GM23338 (cell line): Measurements from ENCODE around the gene LIPM. TPM values are rescaled to one million over a fixed set of nuclear protein-coding genes. Genes with fewer than 3 reads are reported as not detected.

Source experiments
- ATAC-seq: fragments of 200-7000 bp; cut with Tn5 transposase; 3 replicates; pipeline ENCODE4 v1.9.1; 2020
- DNase-seq: peaks from one replicate; pipeline ENCODE4 v3.0.0-alpha.2; 2015; ENCODE audit warnings: low spot score
- H2AFZ ChIP-seq: fragments of 200-600 bp; sonication (generic); 2 replicates; pipeline ENCODE4 v1.8.0; 2016; ENCODE audit warnings: antibody characterized with exemption, mild to moderate bottlenecking, moderate library complexity
- H3F3A ChIP-seq: fragments of 200-600 bp; sonication (generic); replicated peaks from 2 replicates; pipeline ENCODE4 v1.8.0; 2017; ENCODE audit warnings: antibody characterized with exemption, mixed run types, low read depth
- H3K27ac ChIP-seq: fragments of 200-600 bp; sonication (generic); 2 replicates; pipeline ENCODE4 v1.6.1; 2016; ENCODE audit warnings: low read depth
- H3K27me3 ChIP-seq: fragments of 200-600 bp; sonication (generic); 2 replicates; pipeline ENCODE4 v1.8.0; 2016; ENCODE audit warnings: mild to moderate bottlenecking, mixed run types, moderate library complexity; ENCODE audit not compliant: insufficient read depth
- H3K36me3 ChIP-seq: fragments of 200-600 bp; sonication (generic); 2 replicates; pipeline ENCODE4 v1.8.0; 2016; ENCODE audit warnings: mild to moderate bottlenecking; ENCODE audit not compliant: insufficient read depth
- H3K4me1 ChIP-seq: fragments of 200-600 bp; sonication (generic); 2 replicates; pipeline ENCODE4 v1.8.0; 2016; ENCODE audit warnings: mild to moderate bottlenecking, moderate library complexity; ENCODE audit not compliant: insufficient read depth
- H3K4me2 ChIP-seq: fragments of 200-600 bp; sonication (generic); 2 replicates; pipeline ENCODE4 v1.7.1; 2017; ENCODE audit warnings: mixed run types
- H3K4me3 ChIP-seq: fragments of 200-600 bp; sonication (generic); 2 replicates; pipeline ENCODE4 v1.6.1; 2016; ENCODE audit warnings: mixed run types
- H3K79me2 ChIP-seq: fragments of 200-600 bp; sonication (generic); replicated peaks from 2 replicates; pipeline ENCODE4 v1.8.0; 2017; ENCODE audit warnings: mild to moderate bottlenecking; ENCODE audit not compliant: insufficient read depth
- H3K9me2 ChIP-seq: fragments of 200-600 bp; sonication (generic); 2 replicates; pipeline ENCODE4 v1.8.0; 2017; ENCODE audit not compliant: insufficient read depth
- H4K20me1 ChIP-seq: fragments of 200-600 bp; sonication (generic); replicated peaks from 2 replicates; pipeline ENCODE4 v1.8.0; 2017; ENCODE audit warnings: mild to moderate bottlenecking; ENCODE audit not compliant: insufficient read depth
- H3K27ac Mint-ChIP-seq: 2 replicates; pipeline ENCODE4 v1.8.0; 2020; ENCODE audit warnings: inconsistent platforms, mild to moderate bottlenecking, moderate library complexity, mixed read lengths
- H3K27me3 Mint-ChIP-seq: 3 replicates; pipeline ENCODE4 v1.8.0; 2022; ENCODE audit warnings: low read depth, mild to moderate bottlenecking, moderate library complexity, mixed read lengths, inconsistent platforms; ENCODE audit not compliant: insufficient read depth, poor library complexity
- H3K36me3 Mint-ChIP-seq: 3 replicates; pipeline ENCODE4 v1.8.0; 2021; ENCODE audit warnings: low read depth, mild to moderate bottlenecking, inconsistent platforms, moderate library complexity, mixed read lengths
- H3K4me1 Mint-ChIP-seq: 3 replicates; pipeline ENCODE4 v1.8.0; 2020; ENCODE audit warnings: mild to moderate bottlenecking, inconsistent platforms, mixed read lengths
- H3K4me3 Mint-ChIP-seq: 3 replicates; pipeline ENCODE4 v1.8.0; 2021; ENCODE audit warnings: moderate library complexity, mild to moderate bottlenecking, inconsistent platforms, mixed read lengths
- H3K9me3 Mint-ChIP-seq: 3 replicates; pipeline ENCODE4 v1.8.0; 2020; ENCODE audit warnings: moderate library complexity, mild to moderate bottlenecking, inconsistent platforms, mixed read lengths
- CREB1 ChIP-seq: fragments of 250-450 bp; sonication (Bioruptor Pico); IDR thresholded peaks from 2 replicates; pipeline ENCODE4 v1.5.0; 2020; ENCODE audit warnings: low read depth, mild to moderate bottlenecking, moderate library complexity
- EZH2 ChIP-seq: fragments of 200-600 bp; sonication (generic); IDR thresholded peaks from one replicate; pipeline ENCODE4 v1.8.0; 2017; ENCODE audit warnings: antibody characterized with exemption, mild to moderate bottlenecking, low read depth; ENCODE audit not compliant: unreplicated experiment
- EZH2phosphoT487 ChIP-seq: fragments of 200-600 bp; sonication (generic); IDR thresholded peaks from one replicate; pipeline ENCODE4 v1.8.1; 2018; ENCODE audit warnings: antibody characterized with exemption; ENCODE audit not compliant: unreplicated experiment
- JUNB ChIP-seq: IDR thresholded peaks from one replicate; pipeline ENCODE4 v1.6.1; 2016; ENCODE audit warnings: antibody characterized with exemption; ENCODE audit not compliant: unreplicated experiment
- NANOG ChIP-seq: IDR thresholded peaks from 2 replicates; pipeline ENCODE4 v1.6.1; 2016; ENCODE audit warnings: antibody characterized with exemption, borderline replicate concordance
- POLR2AphosphoS5 ChIP-seq: IDR thresholded peaks from 2 replicates; pipeline ENCODE4 v1.6.1; 2016; ENCODE audit warnings: antibody characterized with exemption, low read depth
- ZNF114 ChIP-seq: fragments of 250-450 bp; sonication (Bioruptor Pico); IDR thresholded peaks from 2 replicates; pipeline ENCODE4 v1.5.0; 2020; ENCODE audit warnings: mild to moderate bottlenecking, moderate library complexity
- ZNF331 ChIP-seq: fragments of 250-450 bp; sonication (Bioruptor Pico); IDR thresholded peaks from 2 replicates; pipeline ENCODE4 v1.5.0; 2020; ENCODE audit warnings: low read depth, mild to moderate bottlenecking, moderate library complexity
- polyA plus RNA-seq: library from polyadenylated mRNA; unstranded; fragments of >200 nt; fragmentation: Nextera tagmentation; extraction: Ambion mirVana; gene quantifications from 2 replicates; pipeline ENCODE4 v1.2.1, GENCODE V29; 2016
- total RNA-seq: library from RNA; depleted of rRNA; stranded (reverse); fragments of >200 nt; shearing (Covaris generic); gene quantifications from 2 replicates; pipeline ENCODE4 v1.2.3, GENCODE V29; 2014
- TF ChIP-seq, protein P1 (sequence below): IDR thresholded peaks from one replicate; pipeline ENCODE4 v1.6.1; 2018; ENCODE audit warnings: antibody characterized with exemption; ENCODE audit not compliant: unreplicated experiment
- TF ChIP-seq, protein P2 (sequence below), 2 experiments: fragments of 200-600 bp in 1 of 2; sonication (generic) in 1 of 2; conservative IDR thresholded peaks; 2 replicates each; pipeline versions ENCODE4 v1.5.1 to v1.6.1; 2016 to 2017; ENCODE audit warnings: antibody characterized with exemption in 2 of 2, low read depth in 2 of 2, mild to moderate bottlenecking in 2 of 2, moderate library complexity in 1 of 2
- TF ChIP-seq, protein P3 (sequence below): IDR thresholded peaks from 2 replicates; pipeline ENCODE4 v1.6.1; 2016; ENCODE audit warnings: antibody characterized with exemption

The LIPM gene
- total and polyA plus RNA-seq, 2 experiments from 2014 or later: not detected

DNA sequence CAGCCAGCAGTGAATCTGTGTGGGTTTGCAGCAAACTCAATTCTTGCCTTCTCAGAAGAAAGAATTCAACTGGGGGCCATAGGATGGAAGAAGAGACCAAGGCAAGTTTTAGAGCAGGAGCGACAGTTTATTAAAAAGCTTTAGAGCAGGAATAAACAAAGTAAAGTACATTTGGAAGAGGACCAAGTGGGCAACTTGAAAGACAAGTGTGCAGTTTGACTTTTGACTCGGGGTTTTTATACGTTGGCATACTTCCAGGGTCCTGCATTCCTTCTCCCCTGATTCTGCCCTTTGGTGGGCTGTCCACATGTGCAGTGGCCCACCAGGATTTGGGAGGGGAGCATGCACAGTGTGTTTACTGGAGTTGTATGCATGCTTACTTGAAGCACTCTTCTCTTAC, 52.2 kb downstream of the LIPM start (continued):
- TF ChIP-seq, protein P1, sequence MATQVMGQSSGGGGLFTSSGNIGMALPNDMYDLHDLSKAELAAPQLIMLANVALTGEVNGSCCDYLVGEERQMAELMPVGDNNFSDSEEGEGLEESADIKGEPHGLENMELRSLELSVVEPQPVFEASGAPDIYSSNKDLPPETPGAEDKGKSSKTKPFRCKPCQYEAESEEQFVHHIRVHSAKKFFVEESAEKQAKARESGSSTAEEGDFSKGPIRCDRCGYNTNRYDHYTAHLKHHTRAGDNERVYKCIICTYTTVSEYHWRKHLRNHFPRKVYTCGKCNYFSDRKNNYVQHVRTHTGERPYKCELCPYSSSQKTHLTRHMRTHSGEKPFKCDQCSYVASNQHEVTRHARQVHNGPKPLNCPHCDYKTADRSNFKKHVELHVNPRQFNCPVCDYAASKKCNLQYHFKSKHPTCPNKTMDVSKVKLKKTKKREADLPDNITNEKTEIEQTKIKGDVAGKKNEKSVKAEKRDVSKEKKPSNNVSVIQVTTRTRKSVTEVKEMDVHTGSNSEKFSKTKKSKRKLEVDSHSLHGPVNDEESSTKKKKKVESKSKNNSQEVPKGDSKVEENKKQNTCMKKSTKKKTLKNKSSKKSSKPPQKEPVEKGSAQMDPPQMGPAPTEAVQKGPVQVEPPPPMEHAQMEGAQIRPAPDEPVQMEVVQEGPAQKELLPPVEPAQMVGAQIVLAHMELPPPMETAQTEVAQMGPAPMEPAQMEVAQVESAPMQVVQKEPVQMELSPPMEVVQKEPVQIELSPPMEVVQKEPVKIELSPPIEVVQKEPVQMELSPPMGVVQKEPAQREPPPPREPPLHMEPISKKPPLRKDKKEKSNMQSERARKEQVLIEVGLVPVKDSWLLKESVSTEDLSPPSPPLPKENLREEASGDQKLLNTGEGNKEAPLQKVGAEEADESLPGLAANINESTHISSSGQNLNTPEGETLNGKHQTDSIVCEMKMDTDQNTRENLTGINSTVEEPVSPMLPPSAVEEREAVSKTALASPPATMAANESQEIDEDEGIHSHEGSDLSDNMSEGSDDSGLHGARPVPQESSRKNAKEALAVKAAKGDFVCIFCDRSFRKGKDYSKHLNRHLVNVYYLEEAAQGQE: no peak
- no peak for TF ChIP-seq JUNB
- no peak for TF ChIP-seq EZH2
- TF ChIP-seq, protein P2, sequence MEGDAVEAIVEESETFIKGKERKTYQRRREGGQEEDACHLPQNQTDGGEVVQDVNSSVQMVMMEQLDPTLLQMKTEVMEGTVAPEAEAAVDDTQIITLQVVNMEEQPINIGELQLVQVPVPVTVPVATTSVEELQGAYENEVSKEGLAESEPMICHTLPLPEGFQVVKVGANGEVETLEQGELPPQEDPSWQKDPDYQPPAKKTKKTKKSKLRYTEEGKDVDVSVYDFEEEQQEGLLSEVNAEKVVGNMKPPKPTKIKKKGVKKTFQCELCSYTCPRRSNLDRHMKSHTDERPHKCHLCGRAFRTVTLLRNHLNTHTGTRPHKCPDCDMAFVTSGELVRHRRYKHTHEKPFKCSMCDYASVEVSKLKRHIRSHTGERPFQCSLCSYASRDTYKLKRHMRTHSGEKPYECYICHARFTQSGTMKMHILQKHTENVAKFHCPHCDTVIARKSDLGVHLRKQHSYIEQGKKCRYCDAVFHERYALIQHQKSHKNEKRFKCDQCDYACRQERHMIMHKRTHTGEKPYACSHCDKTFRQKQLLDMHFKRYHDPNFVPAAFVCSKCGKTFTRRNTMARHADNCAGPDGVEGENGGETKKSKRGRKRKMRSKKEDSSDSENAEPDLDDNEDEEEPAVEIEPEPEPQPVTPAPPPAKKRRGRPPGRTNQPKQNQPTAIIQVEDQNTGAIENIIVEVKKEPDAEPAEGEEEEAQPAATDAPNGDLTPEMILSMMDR (conservative IDR thresholded peaks at IDR 0.05; ENCODE audit: low read depth in 2 of 2): no peak

DNA sequence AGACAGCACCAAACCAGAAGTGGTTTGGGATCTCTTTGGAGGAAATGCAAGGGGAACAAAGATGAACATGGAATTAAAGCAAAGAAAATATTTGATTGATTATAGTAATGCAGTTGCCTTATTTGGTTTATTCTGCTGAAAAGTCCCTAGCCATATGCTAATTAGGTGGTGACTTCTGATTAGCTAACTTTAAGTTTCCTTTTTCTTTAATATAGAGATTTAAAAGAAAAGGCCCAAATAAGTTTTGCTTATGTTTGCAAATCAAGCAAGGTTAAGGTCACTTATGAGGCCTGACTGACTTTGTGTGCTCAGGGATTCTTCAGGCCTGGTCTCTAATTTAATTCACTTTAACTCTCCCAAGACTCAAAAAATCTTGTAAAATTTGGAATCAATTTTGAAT, 55.3 kb downstream of the LIPM start:
- no peaks in the 10 kb centered on the region for H3K36me3 ChIP-seq
- H3K36me3 Mint-ChIP-seq: no peaks in the 10 kb centered on the region
- no peaks in the 10 kb centered on the region for H3K9me2 ChIP-seq
- peaks cover 7% of the 10 kb centered on the region for H3K4me1 ChIP-seq
- H3K4me3 ChIP-seq: no peak overlapping the region
- no peaks in the 10 kb centered on the region for H3F3A ChIP-seq
- no peak overlapping the region for H2AFZ ChIP-seq
- H3K27me3 ChIP-seq: no peaks in the 10 kb centered on the region
- H3K4me2 ChIP-seq: no peak overlapping the region
- no peak for DNase-seq
- H3K27ac Mint-ChIP-seq: no peak overlapping the region
- peaks cover 11% of the 10 kb centered on the region for H3K4me1 Mint-ChIP-seq
- H3K27ac ChIP-seq: no peak overlapping the region
- H3K4me3 Mint-ChIP-seq: no peak overlapping the region
- no peak for ATAC-seq
- H3K9me3 Mint-ChIP-seq: no peaks in the 10 kb centered on the region
- no peaks in the 10 kb centered on the region for H3K79me2 ChIP-seq
- H3K27me3 Mint-ChIP-seq: peaks cover 2% of the 10 kb centered on the region
- no peaks in the 10 kb centered on the region for H4K20me1 ChIP-seq
- no peak for TF ChIP-seq ZNF114 (CRISPR knock-in tag)
- no peak for TF ChIP-seq ZNF331
- TF ChIP-seq POLR2AphosphoS5: no peak
- TF ChIP-seq, protein P1: no peak
- TF ChIP-seq EZH2phosphoT487: no peak
- TF ChIP-seq, protein P3, sequence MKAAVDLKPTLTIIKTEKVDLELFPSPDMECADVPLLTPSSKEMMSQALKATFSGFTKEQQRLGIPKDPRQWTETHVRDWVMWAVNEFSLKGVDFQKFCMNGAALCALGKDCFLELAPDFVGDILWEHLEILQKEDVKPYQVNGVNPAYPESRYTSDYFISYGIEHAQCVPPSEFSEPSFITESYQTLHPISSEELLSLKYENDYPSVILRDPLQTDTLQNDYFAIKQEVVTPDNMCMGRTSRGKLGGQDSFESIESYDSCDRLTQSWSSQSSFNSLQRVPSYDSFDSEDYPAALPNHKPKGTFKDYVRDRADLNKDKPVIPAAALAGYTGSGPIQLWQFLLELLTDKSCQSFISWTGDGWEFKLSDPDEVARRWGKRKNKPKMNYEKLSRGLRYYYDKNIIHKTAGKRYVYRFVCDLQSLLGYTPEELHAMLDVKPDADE: no peak
- TF ChIP-seq CREB1: no peak
- TF ChIP-seq NANOG: no peak
- TF ChIP-seq, protein P2 (conservative IDR thresholded peaks at IDR 0.05; ENCODE audit: low read depth in 2 of 2): no peak
